K562 (cell line): Measurements from ENCODE around the gene ARSK. TPM values are rescaled to one million over a fixed set of nuclear protein-coding genes. Genes with fewer than 3 reads are reported as not detected.
A peak's percentile ranks its signal among the peaks of the same experiment; 100 is the strongest.

ENCODE experiments used
- ELF1 ChIP-seq: fragments of 200-800 bp; sonication (Bioruptor generic); IDR thresholded peaks from 2 replicates; pipeline ENCODE4 v1.6.1; 2016; ENCODE audit warnings: missing genetic modification characterization, missing compliant biosample characterization
- GABPA ChIP-seq: fragments of 200-800 bp; sonication (Bioruptor generic); conservative IDR thresholded peaks from 2 replicates; pipeline ENCODE4 v1.6.1; 2016; ENCODE audit warnings: low read depth, missing genetic modification characterization, missing compliant biosample characterization
- GABPB1 ChIP-seq: sonication (generic); formaldehyde crosslinking; IDR thresholded peaks from 2 replicates; pipeline ENCODE4 v1.8.0; 2022; ENCODE audit warnings: mild to moderate bottlenecking, missing genetic modification reagents
- GTF2A2 ChIP-seq: IDR thresholded peaks from 2 replicates; pipeline ENCODE4 v1.6.1; 2016; ENCODE audit warnings: mild to moderate bottlenecking, missing genetic modification characterization, missing compliant biosample characterization
- NR2C2 ChIP-seq, 2 experiments: fragments of 200-800 bp in 1 of 2; sonication (Bioruptor generic) in 1 of 2; sonication (generic) in 1 of 2; formaldehyde crosslinking in 1 of 2; IDR thresholded peaks; 2 replicates each; pipeline versions ENCODE4 v1.6.1 to v1.8.0; 2016 to 2022; ENCODE audit warnings: mild to moderate bottlenecking in 1 of 2, missing compliant biosample characterization in 1 of 2, missing genetic modification characterization in 1 of 2, missing genetic modification reagents in 1 of 2
- ZNF174 ChIP-seq: fragments of 250-450 bp; sonication (Bioruptor Pico); IDR thresholded peaks from 2 replicates; pipeline ENCODE4 v1.4.0; 2020; ENCODE audit warnings: mild to moderate bottlenecking
- polyA plus RNA-seq, 8 experiments: library from polyadenylated mRNA; depleted of rRNA in 4 of 8; stranded (reverse) in 5 of 8; unstranded in 3 of 8; fragments of >200 nt; fragmentation: Nextera tagmentation in 2 of 8; fragmentation: Illumina TruSeq in 1 of 8; extraction: Ambion mirVana in 2 of 8; extraction: Trizol in 1 of 8; gene quantifications; 2 replicates each; pipeline versions ENCODE4 v1.2.1 to v1.2.3, GENCODE V29; 2011 to 2014; ENCODE audit warnings: inconsistent platforms in 1 of 8, missing spikeins in 1 of 8
- total RNA-seq, 7 experiments: library from RNA; depleted of rRNA in 6 of 7; stranded (reverse); fragments of >200 nt in 6 of 7; fragmentation: Illumina TruSeq in 2 of 7; extraction: Trizol in 2 of 7; gene quantifications; 2 replicates each; pipeline versions ENCODE4 v1.2.1 to v1.2.3, GENCODE V29; 2011 to 2021; ENCODE audit warnings: low replicate concordance in 1 of 7
- TF ChIP-seq, protein P1 (sequence below): fragments of 200-600 bp; sonication (generic); IDR thresholded peaks from one replicate; pipeline ENCODE4 v1.6.1; 2012; ENCODE audit warnings: mild to moderate bottlenecking, low read depth, low read length, inconsistent platforms
- TF ChIP-seq, protein P2 (sequence below): fragments of 200-800 bp; sonication (Bioruptor generic); IDR thresholded peaks from 2 replicates; pipeline ENCODE4 v1.6.1; 2017; ENCODE audit warnings: missing genetic modification characterization, missing compliant biosample characterization
- TF ChIP-seq, protein P3 (sequence below): sonication (generic); formaldehyde crosslinking; IDR thresholded peaks from 2 replicates; pipeline ENCODE4 v1.8.0; 2022; ENCODE audit warnings: mild to moderate bottlenecking, missing genetic modification reagents

The ARSK gene
- total and polyA plus RNA-seq, 9 of the 15 experiments (the other 6 are each of a cell fraction or from before 2014, with no cell fraction given), result 2.7 to 9.4 (median 7.1) TPM

DNA sequence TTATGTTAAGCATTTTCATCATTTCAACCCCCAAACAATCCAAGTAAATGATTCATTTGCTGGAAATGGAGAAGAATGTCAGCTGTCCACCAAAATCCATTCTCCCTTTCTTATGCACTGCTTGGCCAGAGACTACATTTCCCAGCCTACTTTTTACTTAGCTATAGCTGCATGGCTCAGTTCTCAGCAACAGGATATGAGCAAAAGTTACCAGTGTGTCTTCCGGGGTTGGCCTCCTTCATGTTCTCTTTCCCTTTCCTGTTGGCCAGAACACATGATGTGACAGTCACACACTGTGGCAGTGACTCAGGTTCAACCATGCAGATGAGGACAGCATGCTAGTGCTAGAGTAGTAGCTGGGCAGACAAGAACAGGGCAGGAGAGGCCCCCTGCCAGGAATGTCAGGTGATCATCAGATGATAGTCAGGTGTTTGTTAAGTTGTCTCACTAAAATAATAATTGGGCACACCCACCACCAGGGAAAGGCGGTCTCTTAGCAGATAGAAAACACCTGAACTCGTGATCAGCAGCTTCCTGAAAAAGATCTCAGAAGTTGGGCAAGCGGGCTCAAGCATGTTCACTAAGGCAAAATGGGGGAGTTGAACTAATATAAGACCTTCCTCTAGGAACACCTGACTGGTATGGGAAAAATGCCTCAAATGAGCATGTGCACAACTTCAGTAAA, 77.2 kb downstream of the ARSK start (continued):
- TF ChIP-seq GABPA (peak; percentile 85), GABPB1 (no peak), GTF2A2 (tag) (0 out of 2 replicates have a peak, but pooled peaks have one; percentile 25), NR2C2 (CRISPR knock-in tag; IDR thresholded peaks at IDR 0.05) (no peak), NR2C2 (tag; IDR thresholded peaks at IDR 0.05) (peak; percentile 54; the same call in 1 of the 2 replicates), ZNF174 (CRISPR knock-in tag) (no peak), ELF1 (tag) (peak; percentile 74)
- TF ChIP-seq, protein P1, sequence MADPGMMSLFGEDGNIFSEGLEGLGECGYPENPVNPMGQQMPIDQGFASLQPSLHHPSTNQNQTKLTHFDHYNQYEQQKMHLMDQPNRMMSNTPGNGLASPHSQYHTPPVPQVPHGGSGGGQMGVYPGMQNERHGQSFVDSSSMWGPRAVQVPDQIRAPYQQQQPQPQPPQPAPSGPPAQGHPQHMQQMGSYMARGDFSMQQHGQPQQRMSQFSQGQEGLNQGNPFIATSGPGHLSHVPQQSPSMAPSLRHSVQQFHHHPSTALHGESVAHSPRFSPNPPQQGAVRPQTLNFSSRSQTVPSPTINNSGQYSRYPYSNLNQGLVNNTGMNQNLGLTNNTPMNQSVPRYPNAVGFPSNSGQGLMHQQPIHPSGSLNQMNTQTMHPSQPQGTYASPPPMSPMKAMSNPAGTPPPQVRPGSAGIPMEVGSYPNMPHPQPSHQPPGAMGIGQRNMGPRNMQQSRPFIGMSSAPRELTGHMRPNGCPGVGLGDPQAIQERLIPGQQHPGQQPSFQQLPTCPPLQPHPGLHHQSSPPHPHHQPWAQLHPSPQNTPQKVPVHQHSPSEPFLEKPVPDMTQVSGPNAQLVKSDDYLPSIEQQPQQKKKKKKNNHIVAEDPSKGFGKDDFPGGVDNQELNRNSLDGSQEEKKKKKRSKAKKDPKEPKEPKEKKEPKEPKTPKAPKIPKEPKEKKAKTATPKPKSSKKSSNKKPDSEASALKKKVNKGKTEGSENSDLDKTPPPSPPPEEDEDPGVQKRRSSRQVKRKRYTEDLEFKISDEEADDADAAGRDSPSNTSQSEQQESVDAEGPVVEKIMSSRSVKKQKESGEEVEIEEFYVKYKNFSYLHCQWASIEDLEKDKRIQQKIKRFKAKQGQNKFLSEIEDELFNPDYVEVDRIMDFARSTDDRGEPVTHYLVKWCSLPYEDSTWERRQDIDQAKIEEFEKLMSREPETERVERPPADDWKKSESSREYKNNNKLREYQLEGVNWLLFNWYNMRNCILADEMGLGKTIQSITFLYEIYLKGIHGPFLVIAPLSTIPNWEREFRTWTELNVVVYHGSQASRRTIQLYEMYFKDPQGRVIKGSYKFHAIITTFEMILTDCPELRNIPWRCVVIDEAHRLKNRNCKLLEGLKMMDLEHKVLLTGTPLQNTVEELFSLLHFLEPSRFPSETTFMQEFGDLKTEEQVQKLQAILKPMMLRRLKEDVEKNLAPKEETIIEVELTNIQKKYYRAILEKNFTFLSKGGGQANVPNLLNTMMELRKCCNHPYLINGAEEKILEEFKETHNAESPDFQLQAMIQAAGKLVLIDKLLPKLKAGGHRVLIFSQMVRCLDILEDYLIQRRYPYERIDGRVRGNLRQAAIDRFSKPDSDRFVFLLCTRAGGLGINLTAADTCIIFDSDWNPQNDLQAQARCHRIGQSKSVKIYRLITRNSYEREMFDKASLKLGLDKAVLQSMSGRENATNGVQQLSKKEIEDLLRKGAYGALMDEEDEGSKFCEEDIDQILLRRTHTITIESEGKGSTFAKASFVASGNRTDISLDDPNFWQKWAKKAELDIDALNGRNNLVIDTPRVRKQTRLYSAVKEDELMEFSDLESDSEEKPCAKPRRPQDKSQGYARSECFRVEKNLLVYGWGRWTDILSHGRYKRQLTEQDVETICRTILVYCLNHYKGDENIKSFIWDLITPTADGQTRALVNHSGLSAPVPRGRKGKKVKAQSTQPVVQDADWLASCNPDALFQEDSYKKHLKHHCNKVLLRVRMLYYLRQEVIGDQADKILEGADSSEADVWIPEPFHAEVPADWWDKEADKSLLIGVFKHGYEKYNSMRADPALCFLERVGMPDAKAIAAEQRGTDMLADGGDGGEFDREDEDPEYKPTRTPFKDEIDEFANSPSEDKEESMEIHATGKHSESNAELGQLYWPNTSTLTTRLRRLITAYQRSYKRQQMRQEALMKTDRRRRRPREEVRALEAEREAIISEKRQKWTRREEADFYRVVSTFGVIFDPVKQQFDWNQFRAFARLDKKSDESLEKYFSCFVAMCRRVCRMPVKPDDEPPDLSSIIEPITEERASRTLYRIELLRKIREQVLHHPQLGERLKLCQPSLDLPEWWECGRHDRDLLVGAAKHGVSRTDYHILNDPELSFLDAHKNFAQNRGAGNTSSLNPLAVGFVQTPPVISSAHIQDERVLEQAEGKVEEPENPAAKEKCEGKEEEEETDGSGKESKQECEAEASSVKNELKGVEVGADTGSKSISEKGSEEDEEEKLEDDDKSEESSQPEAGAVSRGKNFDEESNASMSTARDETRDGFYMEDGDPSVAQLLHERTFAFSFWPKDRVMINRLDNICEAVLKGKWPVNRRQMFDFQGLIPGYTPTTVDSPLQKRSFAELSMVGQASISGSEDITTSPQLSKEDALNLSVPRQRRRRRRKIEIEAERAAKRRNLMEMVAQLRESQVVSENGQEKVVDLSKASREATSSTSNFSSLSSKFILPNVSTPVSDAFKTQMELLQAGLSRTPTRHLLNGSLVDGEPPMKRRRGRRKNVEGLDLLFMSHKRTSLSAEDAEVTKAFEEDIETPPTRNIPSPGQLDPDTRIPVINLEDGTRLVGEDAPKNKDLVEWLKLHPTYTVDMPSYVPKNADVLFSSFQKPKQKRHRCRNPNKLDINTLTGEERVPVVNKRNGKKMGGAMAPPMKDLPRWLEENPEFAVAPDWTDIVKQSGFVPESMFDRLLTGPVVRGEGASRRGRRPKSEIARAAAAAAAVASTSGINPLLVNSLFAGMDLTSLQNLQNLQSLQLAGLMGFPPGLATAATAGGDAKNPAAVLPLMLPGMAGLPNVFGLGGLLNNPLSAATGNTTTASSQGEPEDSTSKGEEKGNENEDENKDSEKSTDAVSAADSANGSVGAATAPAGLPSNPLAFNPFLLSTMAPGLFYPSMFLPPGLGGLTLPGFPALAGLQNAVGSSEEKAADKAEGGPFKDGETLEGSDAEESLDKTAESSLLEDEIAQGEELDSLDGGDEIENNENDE, result no peak
- TF ChIP-seq, protein P2, sequence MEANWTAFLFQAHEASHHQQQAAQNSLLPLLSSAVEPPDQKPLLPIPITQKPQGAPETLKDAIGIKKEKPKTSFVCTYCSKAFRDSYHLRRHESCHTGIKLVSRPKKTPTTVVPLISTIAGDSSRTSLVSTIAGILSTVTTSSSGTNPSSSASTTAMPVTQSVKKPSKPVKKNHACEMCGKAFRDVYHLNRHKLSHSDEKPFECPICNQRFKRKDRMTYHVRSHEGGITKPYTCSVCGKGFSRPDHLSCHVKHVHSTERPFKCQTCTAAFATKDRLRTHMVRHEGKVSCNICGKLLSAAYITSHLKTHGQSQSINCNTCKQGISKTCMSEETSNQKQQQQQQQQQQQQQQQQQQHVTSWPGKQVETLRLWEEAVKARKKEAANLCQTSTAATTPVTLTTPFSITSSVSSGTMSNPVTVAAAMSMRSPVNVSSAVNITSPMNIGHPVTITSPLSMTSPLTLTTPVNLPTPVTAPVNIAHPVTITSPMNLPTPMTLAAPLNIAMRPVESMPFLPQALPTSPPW (CRISPR knock-in tag), result no peak
- TF ChIP-seq, protein P3, sequence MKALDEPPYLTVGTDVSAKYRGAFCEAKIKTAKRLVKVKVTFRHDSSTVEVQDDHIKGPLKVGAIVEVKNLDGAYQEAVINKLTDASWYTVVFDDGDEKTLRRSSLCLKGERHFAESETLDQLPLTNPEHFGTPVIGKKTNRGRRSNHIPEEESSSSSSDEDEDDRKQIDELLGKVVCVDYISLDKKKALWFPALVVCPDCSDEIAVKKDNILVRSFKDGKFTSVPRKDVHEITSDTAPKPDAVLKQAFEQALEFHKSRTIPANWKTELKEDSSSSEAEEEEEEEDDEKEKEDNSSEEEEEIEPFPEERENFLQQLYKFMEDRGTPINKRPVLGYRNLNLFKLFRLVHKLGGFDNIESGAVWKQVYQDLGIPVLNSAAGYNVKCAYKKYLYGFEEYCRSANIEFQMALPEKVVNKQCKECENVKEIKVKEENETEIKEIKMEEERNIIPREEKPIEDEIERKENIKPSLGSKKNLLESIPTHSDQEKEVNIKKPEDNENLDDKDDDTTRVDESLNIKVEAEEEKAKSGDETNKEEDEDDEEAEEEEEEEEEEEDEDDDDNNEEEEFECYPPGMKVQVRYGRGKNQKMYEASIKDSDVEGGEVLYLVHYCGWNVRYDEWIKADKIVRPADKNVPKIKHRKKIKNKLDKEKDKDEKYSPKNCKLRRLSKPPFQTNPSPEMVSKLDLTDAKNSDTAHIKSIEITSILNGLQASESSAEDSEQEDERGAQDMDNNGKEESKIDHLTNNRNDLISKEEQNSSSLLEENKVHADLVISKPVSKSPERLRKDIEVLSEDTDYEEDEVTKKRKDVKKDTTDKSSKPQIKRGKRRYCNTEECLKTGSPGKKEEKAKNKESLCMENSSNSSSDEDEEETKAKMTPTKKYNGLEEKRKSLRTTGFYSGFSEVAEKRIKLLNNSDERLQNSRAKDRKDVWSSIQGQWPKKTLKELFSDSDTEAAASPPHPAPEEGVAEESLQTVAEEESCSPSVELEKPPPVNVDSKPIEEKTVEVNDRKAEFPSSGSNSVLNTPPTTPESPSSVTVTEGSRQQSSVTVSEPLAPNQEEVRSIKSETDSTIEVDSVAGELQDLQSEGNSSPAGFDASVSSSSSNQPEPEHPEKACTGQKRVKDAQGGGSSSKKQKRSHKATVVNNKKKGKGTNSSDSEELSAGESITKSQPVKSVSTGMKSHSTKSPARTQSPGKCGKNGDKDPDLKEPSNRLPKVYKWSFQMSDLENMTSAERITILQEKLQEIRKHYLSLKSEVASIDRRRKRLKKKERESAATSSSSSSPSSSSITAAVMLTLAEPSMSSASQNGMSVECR (CRISPR knock-in tag), result no peak
